Activated CD4-positive, alpha-beta T cell treated with anti-CD3 and anti-CD28 coated beads for 24 hours (primary cell): ENCODE results near the gene NEB.

ENCODE experiments used
- DNase-seq, 2 donors: peaks; one replicate each; pipeline ENCODE4 v3.0.0-alpha.2; 2020; ENCODE audit warnings: low read depth in 2 of 2

The NEB gene

DNA sequence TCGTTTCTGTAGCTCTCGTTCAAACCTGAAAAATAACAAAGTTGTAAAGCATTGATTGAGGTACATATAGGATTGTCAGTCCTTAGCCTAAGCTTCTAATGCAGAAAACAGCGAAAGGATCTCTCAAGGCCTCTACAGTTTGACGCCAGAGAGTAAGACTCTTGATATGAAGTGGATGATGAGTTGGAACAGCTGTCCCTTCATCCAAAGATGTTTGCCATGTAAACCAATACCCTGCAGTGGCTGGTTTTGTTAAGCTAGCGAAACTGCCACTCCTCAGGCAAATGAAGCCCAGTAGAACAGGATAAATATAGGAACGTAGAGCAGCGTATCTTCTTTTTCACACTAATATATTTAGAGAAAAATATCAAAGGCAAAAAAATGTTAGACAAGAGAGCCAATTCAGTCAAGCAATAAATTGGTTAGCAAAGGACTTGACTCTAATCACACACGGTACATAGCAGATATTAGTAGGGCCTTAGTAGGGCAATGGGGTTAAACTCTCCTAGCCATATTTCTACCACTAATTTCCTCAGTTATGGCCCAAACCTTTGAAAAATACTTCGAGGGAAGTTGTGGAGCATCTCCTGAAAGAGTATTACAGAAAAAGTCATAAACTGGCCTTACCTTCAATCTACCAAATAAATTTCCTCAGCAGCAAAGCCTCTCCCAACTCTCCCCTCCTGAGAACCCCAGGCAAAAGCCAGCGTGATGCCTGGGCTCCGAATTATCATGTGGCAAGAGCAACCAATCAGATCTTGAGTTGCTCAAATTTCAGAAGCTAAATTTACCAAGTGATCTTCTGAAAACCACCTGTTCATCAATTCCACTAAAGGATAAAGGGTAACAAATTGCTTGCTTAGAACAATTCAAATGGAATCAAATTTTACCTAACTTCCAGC, at the start of gene NEB:
Gene NEB, minus strand, starts transcription at position 706 of the 902 bp plus-strand sequence. CDS start 1,320 bp downstream, outside the sequence.
- no peak for DNase-seq

- no peak for DNase-seq
Measured at GRCh38 chr2:151783133-151783520, 48.9 kb upstream of the NEB start.

GRCh38 chr2:151782378-151783132, 48.3 kb upstream of the NEB start:
- DNase-seq = no peak

DNA sequence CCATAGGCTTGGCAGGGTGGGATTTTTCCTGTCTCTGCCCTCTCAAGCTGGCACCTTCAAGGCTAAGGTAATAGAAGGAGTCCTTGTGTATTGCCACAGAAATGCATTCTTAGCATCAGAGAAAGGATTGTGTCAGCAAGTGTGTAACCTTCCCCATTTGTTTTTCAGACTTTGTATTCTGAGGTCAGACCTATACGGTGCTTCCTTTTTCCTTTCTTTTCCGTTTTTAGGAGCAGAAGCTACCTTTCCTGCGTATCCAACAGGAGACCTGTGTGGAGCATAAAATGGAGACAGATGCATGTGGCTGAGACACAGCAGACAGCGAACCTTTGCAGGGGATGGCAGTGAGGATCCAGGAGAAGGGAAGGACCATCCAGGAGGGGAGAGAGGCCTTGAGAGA, 47.4 kb upstream of the NEB start:
- DNase-seq = no peak

GRCh38 chr2:151780938-151781337, 46.7 kb upstream of the NEB start:
- DNase-seq = no peak

GRCh38 chr2:151777935-151778334, 43.7 kb upstream of the NEB start:
- no peak for DNase-seq

DNA sequence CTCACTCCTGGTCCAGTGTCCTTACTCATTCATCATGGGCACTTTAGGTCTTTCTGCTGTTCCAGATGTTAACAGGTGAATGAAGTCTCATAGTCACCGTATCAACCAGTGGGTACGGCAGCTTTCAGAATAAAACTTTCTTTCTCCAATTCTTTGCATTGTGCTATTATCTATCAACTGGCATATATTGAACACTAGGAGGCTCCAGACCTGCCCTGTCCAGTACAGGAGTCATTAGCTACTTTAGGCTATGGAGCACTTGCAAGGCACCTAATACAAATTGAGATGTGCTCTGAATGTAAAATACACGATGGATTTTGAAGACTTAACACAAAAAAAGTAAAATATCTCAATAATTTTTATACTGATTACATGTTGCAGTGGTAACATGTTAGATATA, 43.2 kb upstream of the NEB start:
- no peak for DNase-seq

DNA sequence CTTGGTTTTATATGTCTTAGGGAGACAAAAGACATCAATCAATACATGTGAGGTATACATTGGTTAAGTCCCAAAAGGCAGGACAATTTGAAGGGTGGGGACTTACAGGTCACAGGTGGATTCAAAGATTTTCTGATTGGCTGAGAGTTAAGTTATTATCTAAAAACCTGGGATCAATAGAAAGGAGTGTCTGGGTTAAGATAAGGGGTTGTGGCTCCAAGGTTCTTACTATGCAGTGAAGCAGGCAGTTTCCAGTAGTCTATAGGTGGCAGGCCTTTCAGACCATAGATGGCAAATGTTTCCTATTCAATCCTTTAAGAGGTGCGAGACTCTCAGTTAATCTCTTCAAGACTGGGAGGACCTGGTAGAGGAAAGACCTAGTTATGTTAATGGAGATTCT, 42.1 kb upstream of the NEB start:
- DNase-seq = no peak

GRCh38 chr2:151775057-151775740, 40.9 kb upstream of the NEB start:
- no peak for DNase-seq

GRCh38 chr2:151774506-151774905, 40.2 kb upstream of the NEB start:
- no peak for DNase-seq

GRCh38 chr2:151771599-151772358, 37.5 kb upstream of the NEB start:
- DNase-seq = no peak

DNA sequence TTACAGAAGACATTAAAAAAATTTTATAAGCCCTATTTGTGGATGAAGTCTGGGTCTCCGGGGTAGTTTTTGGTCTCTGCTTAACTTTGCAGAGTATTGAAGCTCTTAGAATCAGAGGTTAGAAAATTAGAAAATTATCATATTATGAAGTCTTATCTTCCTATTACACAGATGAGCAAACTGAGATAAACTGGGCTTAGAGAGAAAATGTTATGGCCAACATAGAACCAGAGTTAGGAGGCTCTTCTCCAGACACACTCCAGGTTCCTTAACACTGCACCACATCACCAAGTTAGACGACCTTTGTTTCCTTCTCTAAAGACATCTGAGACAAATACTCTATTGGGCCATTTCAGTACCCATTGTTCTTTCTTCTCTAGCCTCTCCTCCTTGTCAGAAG, 36.7 kb upstream of the NEB start:
- DNase-seq = no peak

DNA sequence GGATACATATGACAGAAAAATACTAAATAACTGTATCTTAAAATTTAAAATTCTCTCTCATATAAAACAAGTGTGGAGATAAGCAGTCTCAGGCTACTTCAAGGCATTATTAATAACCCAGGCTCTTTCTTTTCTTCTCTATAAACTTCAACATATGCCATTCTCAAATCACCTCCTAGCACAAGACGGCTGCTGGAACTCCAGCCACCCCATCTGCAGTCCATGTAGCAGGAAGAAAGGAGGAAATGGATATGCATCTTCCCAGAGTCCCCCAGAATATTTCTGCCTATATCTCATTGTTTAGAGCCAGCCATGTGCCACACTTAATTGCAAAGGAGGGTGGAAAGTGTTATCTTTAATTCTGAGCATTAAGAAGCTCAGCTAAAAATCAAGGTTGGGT, 35.3 kb upstream of the NEB start:
- no peak for DNase-seq

DNA sequence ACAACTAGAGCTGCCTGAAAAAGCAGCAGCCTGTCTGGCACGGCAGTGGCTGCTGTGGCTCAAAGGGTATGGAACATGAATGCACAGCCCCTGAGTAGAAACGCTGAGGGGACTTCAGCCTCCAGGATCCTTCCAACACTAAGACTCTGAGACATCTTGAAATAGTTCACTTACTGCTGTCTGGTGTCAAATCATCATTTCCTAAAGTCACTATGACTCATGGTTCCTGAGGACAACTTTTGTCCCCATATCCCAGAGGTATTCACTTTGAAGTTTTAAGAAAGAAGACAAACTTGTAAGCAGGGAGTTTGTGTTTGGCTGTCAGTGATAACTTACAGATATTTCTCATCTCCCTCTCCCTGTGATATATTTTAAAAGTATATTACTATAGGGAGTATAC, 33.3 kb upstream of the NEB start:
- DNase-seq = no peak

GRCh38 chr2:151766437-151767153, 32.3 kb upstream of the NEB start:
- DNase-seq = no peak

DNA sequence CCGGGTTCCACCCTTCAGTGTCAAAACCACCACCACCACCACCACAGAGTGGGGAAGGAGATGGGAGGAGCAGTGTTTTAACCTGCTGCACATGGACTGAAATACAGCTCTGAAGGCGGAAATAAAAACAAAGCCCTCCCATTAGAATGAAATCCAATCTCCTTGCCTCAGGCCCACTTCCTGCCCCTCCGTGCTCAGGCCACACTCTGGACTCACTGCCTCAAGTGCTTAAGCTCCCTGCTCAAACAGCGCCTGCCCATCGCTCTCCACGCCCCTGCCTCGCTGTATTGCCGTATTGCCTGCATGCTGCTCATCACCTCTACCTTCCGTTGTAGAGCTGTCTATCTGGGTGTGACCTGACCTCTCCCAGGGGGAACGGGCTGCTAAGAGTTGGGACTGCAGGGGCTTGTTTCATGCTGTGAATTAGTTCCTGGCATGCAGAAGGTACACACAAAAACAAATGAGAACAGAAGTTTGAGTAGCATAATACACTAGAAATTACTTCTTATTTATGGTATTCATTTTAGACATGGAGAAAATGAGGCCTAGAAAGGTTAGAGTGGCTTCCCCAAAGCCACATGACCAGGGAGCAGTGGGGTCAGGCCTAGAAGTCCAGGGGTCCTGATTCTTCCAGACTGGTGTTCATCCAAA, 31.6 kb upstream of the NEB start:
- DNase-seq = no peak

GRCh38 chr2:151762694-151763093, 28.4 kb upstream of the NEB start:
- no peak for DNase-seq

DNA sequence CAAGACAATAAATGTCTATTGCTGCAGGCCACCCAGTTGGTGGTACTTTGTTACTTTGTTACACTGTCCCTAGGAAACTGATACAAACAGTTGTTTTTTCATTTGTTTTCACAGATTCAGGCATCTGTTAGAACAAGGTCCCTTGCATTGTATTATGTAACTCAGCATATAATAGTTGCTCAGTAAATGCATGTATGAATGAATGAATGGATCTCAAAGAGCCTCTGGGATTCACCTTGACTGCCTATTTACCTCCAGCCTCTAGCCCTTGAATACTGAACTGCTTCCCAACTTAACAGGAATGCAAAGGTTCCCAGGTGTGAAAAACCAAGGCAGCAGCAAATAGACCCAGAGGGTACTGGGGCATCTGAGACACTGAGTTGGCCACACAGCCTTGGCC, 27.4 kb upstream of the NEB start:
- no peak for DNase-seq

DNA sequence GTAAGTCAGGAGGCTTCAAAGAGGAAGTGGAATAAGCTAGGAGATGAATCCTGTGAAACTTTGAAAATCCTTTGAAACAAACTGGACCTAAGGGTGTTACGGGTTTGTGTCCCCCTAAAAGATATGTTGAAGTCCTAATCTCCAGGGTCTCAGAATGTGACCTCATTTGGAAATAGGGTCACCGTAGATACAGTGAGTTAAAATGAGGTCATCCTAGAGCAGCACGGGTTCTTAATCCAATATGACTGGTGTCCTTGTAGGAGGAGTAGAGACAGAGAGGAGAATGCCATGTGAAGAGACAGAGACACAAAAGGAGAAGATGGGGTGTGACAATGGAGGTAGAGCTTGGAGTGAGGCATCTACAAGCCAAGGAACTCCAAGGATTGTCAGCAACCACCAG, 26.9 kb upstream of the NEB start:
- no peak for DNase-seq

DNA sequence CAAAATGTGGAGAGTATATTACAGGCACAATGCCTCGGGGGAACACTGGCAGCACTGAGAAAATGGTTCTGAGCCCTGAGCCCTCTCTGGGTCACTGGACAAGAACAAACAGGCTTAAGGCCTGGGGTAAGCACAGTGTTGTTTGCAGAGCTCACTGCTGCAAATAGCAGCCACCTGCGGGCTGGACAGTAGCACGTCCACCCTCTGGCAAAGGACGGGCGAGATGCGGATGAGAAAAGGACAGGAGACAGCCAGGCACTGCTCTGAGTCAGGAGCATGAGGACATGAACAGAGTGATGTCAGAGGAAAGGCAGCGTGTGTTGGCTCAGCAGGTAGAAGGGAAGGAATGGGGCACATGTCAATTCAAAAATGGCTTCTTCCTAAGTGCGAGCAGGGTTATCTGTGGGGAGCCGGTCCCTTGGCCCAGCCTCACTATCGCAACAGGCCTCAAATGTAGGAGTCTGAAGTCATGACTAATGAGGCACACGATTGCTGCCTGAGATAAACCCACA, 25.9 kb upstream of the NEB start:
- DNase-seq = no peak
